Embryonic facial prominence (tissue), 1 donor: ENCODE results near the gene TRAPPC6A.

Experiments used
- DNase-seq: peaks from one replicate; pipeline ENCODE4 v3.0.0-alpha.2; 2016; ENCODE audit errors: extremely low spot score

The TRAPPC6A gene

DNA sequence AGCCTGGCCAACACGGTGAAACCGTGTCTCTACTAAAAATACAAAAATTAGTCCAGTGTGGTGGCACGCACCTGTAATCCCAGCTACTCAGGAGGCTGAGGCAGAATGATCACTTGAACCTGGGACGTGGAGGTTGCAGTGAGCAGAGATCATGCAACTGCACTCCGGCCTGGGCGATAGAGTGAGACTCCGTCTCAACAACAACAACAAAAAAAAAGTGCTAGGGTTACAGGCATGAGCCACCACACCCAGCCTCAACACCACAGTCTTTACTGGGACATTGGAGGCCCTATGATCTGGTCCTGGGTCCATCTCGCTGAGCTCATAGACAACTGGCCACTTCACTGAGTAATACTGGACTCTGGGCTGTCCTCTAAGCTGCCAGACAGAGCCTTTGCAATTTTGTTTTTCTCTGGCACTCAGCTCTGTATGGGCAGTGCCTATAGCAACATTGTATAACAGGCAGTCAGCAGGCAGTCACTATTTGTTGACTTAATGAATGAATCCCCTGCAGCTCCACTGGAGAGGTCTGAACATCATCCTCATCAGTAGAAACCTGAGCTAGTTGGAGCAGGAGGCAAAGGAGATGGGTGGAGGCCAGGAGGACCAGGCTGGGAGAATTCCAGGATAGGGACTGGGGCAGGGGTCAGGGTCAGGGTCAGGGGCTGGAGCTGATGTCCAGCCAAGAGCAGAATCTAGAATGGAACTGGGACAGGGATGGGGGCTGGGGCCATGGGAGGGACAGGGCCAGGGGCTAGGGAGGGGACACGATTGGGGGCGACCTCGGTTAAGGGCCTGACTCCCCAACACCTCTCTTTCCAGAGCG is 8.7 kb upstream of the TRAPPC6A start:
- no peak for DNase-seq

DNA sequence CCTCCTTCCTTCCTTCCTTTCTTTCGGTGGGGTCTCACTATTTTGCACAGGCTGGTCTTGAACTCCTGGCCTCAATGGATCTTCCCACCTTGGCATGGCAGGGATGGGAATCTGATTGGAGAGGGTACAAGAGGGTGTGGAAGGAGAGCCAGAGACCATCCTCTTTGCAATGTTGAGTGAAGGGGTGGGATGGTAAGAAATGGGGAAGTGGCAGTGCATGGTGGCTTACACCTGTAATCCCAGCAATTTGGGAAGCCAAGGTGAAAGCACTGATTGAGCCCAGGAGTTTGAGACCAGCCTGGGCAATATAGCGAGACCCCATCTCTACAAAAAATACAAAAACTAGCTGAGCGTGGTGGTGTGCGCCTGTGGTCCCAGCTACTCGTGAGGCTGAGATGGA is 6.1 kb upstream of the TRAPPC6A start:
- DNase-seq: no peak

DNA sequence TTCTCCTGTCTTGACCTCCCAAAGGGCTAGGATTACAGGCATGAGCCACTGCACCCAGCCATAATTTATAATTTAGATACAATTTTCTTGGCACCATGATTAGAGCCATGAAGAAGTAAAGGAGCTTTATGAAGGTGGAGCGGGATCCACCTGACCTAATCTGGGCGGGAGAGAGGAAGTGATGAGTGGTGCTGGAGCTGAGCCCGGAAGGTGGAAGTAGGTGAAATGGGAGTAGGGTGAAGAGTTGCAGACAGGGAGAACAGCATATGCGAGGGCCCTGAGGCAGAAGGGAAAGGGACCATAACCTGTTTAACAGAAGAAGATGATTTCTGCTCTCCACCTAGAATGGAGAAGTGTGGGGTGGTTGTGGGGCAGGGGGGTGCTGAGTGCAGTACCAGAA is 4.7 kb upstream of the TRAPPC6A start:
- no peak for DNase-seq

DNA sequence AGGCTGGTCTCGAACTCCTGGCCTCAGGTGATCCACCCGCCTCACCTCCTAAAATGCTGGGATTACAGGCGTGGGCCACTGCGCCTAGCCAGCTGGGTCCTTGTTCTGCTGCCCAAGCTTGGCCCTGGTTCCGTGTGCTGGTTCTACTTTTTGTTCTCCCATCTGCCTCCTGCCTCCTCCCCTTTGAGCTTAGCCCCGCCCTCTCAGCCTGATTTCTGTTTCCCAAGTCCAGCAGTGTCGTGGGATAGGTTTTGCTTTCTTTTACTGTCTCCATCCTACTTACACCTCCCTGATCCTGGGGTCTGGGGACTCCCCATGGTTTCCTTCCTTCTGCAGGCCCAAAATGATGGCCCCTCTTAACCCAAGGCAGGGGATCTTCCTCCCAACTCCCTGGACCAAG is 2.9 kb upstream of the TRAPPC6A start:
- no peak for DNase-seq

DNA sequence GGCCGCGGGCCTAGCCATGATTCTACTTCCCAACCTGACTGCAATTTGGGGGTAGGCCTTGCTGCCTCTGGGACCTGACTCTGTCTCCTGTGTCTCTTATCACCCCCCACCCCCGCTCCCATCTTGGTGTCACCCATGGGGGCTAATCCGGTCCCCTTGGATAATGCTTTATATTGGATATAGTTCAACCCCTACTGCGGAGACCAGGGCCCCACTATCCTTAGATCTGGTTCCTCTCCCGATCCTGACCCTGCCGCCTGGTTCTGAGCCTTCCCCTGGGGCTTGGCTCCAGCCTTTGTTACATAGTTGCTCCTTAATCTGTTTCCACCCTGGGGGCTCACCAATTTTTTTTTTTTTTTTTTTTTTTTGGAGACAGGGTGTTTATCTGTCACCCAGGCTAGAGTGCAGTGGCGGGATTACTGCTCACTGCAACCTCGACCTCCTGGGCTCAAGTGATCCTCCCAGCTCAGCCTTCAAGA is 1.9 kb upstream of the TRAPPC6A start:
- no peak for DNase-seq

DNA sequence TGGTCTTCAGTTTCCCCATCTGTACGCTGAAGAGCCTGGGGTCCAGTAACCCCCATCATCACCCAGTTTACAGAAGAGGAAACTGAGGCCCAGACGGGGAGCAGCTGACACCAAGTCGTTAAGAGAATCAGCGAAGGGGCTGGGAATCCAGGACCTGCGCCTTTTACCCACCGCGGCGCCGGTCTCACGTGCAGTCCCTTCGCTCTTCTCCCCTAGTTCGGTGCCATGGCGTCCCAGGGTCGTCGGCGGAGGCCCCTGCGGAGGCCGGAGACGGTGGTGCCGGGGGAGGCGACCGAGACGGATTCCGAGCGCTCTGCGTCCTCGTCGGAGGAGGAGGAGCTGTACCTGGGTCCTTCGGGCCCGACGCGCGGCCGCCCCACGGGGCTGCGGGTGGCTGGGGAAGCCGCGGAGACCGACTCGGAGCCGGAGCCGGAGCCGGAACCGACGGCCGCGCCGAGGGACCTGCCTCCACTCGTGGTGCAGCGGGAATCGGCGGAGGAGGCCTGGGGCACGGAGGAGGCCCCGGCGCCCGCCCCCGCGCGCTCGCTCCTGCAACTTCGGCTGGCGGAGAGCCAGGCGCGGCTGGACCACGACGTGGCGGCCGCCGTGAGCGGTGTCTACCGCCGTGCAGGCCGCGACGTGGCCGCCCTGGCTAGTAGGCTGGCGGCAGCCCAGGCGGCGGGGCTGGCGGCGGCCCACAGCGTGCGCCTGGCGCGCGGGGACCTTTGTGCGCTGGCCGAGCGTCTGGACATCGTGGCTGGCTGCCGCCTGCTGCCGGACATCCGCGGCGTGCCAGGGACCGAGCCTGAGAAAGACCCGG is 1.2 kb upstream of the TRAPPC6A start:
- DNase-seq: no peak

DNA sequence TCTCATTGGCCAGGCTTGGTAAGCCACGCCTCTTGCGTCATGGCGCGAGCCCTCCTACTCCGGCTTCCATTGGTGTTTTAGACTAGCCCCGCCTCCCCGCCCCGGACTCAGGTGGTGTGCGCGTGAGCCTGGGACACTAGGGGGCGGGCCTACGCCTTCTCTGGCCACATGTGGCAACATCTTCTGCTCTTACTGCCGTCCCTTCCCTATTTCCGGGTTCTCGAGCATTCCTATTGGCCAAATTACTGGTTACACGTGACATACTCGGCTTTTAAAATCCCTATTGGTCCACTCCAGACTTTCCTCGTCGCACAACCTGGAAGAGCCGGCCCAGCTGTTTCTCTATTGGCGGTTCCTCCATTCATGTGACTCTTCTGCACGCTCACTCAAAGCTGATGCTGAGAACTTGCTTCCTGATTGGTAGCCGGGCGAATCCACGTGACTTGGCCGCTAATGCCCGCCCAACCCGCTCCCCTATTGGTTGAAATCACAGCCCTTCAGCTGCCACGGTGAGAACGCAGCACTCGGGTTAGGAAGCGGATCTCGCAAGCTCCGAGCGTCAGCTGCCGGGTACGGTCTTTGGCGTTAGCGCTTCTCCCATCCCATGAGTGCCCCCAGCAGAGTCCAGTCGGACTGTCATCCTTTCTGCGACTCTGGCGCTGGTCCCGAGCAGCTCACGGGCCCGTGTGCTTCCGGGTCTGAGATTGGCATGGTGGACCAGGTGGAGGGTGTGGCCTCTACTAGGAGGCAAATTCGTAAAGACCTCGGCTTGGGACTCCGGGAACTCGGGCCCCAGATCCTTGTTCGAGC is 430 bp upstream of the TRAPPC6A start, which contains the start of gene BLOC1S3:
Gene BLOC1S3 (plus strand): TSS at position 523 of the 810 bp plus-strand sequence. CDS start 513 bp downstream, outside the sequence.
- DNase-seq: peak; percentile 100

DNA sequence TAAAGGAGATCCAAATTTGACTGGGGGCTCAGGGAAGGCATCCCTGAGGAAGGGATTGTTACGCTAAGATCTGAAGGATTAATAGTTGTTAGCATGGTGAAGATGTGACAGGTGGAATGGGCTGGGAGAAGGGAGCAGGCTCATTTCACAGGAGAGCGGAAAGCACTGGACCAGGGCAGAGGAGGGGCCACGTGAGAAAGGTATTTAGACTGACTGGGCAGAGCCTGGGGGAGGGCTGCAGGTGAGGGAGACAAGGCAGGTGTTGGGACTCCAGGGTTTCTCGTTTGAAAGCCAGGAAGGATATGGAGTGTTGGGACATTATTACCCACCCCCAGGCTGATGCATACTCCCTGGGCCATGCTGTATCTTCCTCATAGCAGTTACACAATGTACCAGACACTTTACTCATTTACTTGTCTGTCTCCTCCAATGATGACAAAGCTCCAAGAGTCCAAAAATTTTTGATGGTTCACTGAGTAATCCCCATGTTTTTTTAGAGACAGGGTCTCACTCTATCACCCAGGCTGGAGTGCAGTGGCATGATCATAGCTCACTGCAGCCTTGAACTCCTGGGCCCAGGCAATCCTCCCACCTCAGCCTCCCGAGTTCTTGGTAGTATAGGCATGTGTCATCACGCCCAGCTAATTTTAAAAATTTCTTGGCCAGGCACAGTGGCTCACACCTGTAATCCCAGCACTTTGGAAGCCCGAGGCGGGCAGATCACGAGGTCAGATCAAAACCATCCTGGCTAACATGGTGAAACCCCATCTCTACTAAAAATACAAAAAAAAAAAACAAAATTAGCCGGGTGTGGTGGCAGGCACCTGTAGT is 2.3 kb downstream of the TRAPPC6A start:
- no peak for DNase-seq

DNA sequence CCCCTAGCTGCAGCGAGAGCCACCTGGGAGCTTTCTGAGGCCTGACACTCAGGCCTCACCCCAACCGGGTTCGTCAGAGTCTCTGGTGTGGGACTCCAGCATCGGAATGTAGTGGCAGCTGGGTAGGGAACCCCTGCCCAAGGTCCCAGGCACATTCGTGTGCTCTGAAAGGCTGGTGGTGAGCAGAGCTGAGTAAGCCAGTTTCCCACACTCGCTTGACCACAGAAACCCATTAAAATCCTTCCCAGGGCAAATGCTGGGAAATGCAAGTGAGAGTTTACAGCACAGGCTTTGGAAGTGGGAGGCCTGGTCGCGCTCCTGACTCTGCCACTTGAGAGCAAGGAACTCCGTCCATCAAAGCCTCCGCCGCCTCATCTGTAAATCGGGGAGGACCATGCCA is 4.2 kb downstream of the TRAPPC6A start:
- DNase-seq: no peak

DNA sequence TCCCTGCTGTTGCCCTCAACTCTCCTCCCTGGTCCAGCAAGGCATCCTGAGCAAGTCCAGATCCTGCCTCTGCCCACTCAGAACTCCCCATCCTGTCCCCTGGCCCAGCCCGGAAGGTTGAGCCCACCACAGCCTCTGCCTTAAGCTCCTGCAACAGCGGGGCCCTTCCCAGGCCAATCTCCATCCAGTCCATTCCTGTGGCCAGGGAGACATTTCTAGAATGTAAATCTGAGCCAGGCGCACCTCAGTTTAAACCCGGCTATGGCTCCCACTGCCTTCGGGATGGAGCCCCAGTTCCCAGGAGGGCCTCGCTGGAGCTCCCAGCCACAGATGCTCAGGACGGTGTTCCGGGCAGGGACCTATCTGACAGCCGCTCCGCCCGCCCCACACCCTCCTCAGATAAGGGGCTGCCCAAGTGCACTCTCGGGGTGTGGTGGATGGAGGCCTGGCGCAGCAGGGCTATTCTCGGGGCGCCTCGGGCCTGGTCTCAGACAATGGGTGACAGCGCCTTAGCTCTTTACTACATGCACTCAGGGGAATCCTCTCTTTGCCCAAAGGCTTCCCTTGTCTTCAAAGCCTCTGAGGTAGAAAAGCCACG is 5.3 kb downstream of the TRAPPC6A start:
- DNase-seq: no peak

DNA sequence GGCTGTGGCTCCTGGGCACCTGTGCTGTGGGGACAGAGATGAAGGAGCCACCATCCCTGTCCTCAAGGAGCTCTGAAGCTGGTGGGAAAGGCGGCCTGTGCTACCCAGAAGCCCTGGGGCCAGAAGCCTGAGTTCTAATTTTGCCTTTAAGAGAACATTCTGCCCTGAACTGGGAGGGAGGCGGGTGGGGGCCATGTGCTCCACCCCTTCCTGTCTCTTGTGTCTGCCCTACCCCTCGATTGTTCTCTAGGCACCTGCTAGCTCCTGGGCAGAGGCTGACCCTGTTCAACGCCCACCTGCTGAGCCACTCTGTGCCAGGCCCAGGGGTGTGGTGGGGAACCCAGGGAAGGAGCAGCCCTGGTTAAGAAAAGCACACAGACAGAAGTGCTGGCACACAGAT is 5.9 kb downstream of the TRAPPC6A start:
- no peak for DNase-seq

DNA sequence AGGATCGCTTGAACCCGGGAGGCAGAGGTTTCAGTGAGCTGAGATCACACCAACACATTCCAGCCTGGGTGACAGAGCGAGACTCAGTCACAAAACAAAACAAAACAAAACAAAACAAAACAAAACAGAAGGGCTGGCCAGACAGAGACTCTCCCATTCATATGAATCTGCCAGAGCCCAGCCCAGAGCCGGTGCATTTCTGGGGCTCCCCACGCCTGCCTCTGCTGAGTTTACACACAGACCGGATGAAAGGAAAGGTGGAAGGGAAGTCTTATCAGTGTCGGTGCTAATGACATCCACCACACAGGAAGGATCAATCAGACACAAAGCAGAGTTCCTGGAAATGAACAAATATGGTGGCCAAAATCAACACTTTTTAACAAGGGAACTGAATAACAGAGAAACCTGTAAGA is 6.8 kb downstream of the TRAPPC6A start:
- no peak for DNase-seq

DNA sequence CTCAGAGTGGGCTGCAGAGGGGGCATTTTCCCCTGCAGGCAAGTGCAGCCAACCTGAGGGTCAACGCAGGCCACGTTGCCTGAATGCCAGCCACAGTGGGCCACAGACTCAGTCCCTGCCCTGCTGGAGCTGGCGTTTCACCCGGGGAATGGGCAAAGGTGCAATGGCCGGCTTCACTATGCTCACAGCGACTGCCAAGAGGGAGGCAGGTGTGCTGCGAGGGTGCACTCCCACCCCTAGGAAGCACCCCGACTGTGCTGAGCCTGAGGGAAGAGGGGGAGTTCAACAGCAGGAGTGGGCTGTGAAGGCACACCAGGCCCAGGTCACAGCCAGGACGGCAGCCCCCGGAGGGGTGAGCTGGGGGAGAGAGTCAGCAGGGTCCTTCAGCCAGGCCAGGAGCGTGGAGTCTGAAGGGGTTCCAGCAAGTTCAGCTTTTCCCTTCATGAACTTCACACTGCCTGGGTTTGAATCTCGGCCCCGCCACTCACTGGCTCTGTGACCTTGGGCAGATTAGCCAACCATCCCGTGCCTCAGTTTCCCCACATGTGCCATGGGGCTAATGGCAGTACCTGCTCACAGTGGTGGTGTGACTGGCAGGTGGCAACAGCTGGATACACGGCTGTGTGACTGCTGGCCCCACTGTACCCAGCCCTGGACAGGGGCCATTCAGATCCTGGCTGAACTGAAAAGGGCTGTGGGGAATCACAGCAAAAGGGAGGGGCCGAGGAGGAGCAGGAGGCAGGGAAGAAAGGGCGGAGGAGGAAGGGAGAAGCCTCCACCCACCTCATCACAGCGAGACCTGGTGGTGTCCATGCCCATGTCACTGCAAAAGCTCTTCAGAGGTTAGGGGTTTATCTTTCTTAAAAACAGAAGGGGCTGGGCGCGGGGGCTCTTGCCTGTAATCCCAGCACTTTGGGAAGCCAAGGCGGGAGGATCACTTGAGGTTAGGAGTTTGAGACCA is 7.6 kb downstream of the TRAPPC6A start:
- DNase-seq: no peak

DNA sequence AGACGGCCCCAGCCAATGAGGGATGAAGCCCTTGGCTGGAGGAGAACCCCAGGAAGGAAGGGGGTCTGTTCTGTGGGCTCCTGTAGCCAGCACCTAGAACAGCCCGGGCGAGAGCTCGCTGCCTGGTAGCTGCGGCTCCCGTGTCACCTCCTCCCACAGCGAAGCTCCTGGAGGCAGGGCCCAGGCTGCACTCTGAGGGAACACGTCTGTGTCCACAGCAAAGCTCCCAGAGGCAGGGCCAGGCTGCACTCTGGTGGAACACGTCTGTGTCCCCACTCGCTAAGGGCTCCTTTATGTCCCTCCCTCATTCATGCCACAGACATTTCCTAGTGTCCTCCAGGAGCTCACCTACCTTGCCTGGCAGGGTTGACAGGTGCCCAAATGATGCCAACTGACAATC is 8.4 kb downstream of the TRAPPC6A start:
- no peak for DNase-seq

DNA sequence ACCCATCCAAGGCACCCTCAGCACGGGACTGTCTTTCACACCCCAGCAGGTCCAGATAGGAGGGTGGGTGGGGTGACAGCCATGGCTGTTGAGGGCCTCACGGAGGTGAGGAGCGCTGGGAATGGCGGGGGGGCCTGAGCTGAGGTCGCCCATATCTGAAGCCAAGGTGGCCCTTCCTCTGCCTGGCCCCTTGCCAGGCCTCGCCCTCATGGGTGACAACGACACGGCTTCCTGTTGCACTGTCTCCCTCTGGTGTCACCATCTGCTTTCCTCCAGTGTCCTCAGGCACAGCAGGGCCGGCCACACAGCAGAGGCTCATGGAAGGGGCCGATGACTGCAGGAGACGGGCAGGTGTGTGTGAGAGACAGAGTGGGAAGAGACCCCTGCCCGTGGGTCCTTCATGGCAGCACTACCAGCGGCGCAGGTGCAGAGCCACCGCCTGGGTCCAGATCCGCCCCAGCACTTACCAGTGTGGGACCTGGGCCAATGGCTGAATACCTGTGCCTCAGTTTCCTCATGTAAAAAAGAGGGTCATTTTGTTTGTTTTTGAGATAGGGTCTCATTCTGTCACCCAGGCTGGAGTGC is 9.2 kb downstream of the TRAPPC6A start:
- DNase-seq: no peak

DNA sequence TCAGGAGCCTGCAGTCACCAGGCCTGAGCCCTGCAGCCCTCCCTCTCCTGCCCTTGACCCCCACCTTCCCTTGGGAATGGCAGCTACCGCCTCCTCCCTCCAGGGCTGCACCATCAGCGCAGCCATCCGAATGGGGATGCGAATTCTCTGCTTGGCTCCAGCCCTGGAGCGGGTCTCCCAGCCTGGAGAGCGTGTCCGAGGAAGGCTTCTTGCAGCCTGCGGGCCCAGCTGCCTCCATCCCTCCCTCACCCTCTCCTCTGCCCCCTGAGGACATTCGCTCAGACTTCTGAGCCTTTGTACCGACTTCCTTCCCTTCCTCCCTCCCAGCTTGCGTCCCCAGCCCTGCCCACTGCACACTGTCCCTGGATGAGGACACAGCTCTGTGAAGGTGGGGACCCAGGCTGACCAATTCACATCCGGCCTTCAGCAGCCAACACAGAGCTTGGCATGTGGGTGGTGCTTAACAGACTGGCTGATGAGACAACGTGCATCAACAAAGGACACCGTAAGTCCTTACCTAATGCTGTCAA is 11.2 kb downstream of the TRAPPC6A start:
- no peak for DNase-seq

DNA sequence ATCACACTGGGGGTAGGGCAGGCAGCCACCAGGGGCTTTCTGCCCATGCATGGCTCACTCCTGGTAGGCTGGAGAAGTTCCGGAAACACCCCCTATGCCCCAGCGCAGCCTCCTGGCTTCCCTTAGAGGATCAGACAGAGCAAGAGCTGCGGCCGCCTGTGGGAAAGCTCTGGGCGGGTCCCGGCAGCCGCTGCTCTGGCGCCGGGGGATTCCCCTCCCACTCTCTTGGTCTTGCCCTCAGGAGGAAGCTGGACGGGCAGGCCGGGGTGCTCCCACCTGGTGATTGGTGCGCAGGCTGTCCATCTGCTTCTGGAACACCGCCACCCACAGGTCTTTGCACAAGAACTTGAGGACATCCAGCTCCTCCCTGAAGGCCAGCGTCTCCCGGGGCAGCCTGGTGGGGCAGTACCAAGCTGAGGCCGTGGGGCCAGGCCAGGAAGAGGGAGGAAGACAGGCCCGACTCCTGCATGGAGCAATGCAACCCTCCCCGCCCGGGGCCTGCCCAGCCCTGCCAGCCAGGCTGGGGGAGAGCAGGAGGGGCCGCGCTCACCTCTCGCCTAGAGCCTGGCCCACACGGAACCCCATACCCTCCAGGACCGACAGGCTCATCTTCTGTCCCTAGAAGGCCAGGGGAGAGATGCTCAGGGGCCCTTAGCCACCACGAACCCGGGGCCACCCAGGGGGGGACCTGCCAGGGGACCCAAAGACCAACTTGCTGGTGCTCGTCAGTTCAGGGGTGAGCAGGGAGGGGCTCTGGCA is 13.3 kb downstream of the TRAPPC6A start:
- DNase-seq: no peak
